Mesenchymal stem cell (in vitro differentiated cells and primary cell): ENCODE data around the gene SYNGR3.
A peak's percentile ranks its signal among the peaks of the same experiment; 100 is the strongest.

Experiments used
- DNase-seq: peaks from one replicate; pipeline ENCODE4 v3.0.0-alpha.2; 2013
- H2AFZ ChIP-seq: one replicate; pipeline ENCODE4 v1.6.1; 2013; ENCODE audit warnings: low read depth, mild to moderate bottlenecking, control low read depth, inconsistent platforms, low read length, moderate library complexity
- H2AK5ac ChIP-seq: 2 replicates; pipeline ENCODE4 v1.6.1; 2013; ENCODE audit warnings: low read length, moderate library complexity, mild to moderate bottlenecking, inconsistent platforms; ENCODE audit not compliant: severe bottlenecking
- H2BK120ac ChIP-seq: one replicate; pipeline ENCODE4 v1.6.1; 2013; ENCODE audit warnings: low read depth, mild to moderate bottlenecking, inconsistent platforms, low read length, moderate library complexity
- H2BK12ac ChIP-seq, 2 experiments: one replicate each; pipeline ENCODE4 v1.6.1; 2013; ENCODE audit warnings: inconsistent platforms in 2 of 2, low read length in 2 of 2, mild to moderate bottlenecking in 2 of 2, moderate library complexity in 2 of 2, control low read depth in 1 of 2
- H2BK15ac ChIP-seq: one replicate; pipeline ENCODE4 v1.6.1; 2013; ENCODE audit warnings: mild to moderate bottlenecking, low read depth, inconsistent platforms; ENCODE audit not compliant: poor library complexity, severe bottlenecking
- H2BK5ac ChIP-seq: 2 replicates; pipeline ENCODE4 v1.6.1; 2013; ENCODE audit warnings: low read depth, mild to moderate bottlenecking, low read length, control low read depth, inconsistent platforms; ENCODE audit not compliant: poor library complexity, severe bottlenecking
- H3K14ac ChIP-seq, 2 experiments: one replicate each; pipeline ENCODE4 v1.6.1; 2013; ENCODE audit warnings: inconsistent platforms in 2 of 2, low read length in 2 of 2, control low read depth in 1 of 2, mild to moderate bottlenecking in 1 of 2, moderate library complexity in 1 of 2
- H3K18ac ChIP-seq, 2 experiments: one replicate each; pipeline ENCODE4 v1.6.1; 2013; ENCODE audit warnings: inconsistent platforms in 2 of 2, low read length in 2 of 2, control low read depth in 1 of 2, low read depth in 1 of 2, mild to moderate bottlenecking in 1 of 2
- H3K23ac ChIP-seq, 2 experiments: one replicate each; pipeline ENCODE4 v1.6.1; 2013; ENCODE audit warnings: inconsistent platforms in 2 of 2, low read length in 2 of 2, mild to moderate bottlenecking in 2 of 2, moderate library complexity in 2 of 2, control low read depth in 1 of 2
- H3K27ac ChIP-seq: 2 replicates; pipeline ENCODE4 v1.5.1; 2013; ENCODE audit warnings: mild to moderate bottlenecking, moderate library complexity, low read length, control low read depth, inconsistent platforms; ENCODE audit not compliant: poor library complexity, severe bottlenecking
- H3K27me3 ChIP-seq, 2 experiments: 2 replicates each; pipeline versions ENCODE4 v1.6.1 to v1.7.0; 2013; ENCODE audit warnings: low read length in 2 of 2, mild to moderate bottlenecking in 2 of 2, moderate library complexity in 2 of 2, control low read depth in 1 of 2, inconsistent platforms in 1 of 2; ENCODE audit not compliant: control insufficient read depth in 1 of 2, insufficient read depth in 1 of 2
- H3K36me3 ChIP-seq, 2 experiments: 2 replicates each; pipeline versions ENCODE4 v1.6.1 to v1.7.0; 2013; ENCODE audit warnings: low read length in 2 of 2, control low read depth in 1 of 2, inconsistent platforms in 1 of 2, low read depth in 1 of 2, mild to moderate bottlenecking in 1 of 2; ENCODE audit not compliant: insufficient read depth in 2 of 2, control insufficient read depth in 1 of 2
- H3K4ac ChIP-seq, 2 experiments: one replicate each; pipeline ENCODE4 v1.6.1; 2013; ENCODE audit warnings: inconsistent platforms in 2 of 2, low read length in 2 of 2, mild to moderate bottlenecking in 2 of 2, moderate library complexity in 2 of 2, control low read depth in 1 of 2, low read depth in 1 of 2
- H3K4me1 ChIP-seq: 2 replicates; pipeline ENCODE4 v1.6.1; 2013; ENCODE audit warnings: low read depth, low read length, control low read depth; ENCODE audit not compliant: control insufficient read depth, insufficient read depth
- H3K4me2 ChIP-seq: 2 replicates; pipeline ENCODE4 v1.6.1; 2013; ENCODE audit warnings: low read length, mild to moderate bottlenecking, inconsistent platforms; ENCODE audit not compliant: poor library complexity, severe bottlenecking
- H3K4me3 ChIP-seq, 2 experiments: 2 replicates each; pipeline versions ENCODE4 v1.5.1 to v1.7.0; 2013; ENCODE audit warnings: low read length in 2 of 2, mild to moderate bottlenecking in 2 of 2, control low read depth in 1 of 2, low read depth in 1 of 2; ENCODE audit not compliant: insufficient read depth in 1 of 2
- H3K79me1 ChIP-seq: replicated peaks from 2 replicates; pipeline ENCODE4 v1.6.1; 2013; ENCODE audit warnings: mild to moderate bottlenecking, control low read depth, low read length, inconsistent platforms; ENCODE audit not compliant: poor library complexity, severe bottlenecking
- H3K9ac ChIP-seq: 2 replicates; pipeline ENCODE4 v1.7.0; 2013; ENCODE audit warnings: mild to moderate bottlenecking, low read length, moderate library complexity
- H3K9me3 ChIP-seq: 2 replicates; pipeline ENCODE4 v1.7.0; 2013; ENCODE audit warnings: mild to moderate bottlenecking, low read length; ENCODE audit not compliant: control insufficient read depth
- H4K8ac ChIP-seq: one replicate; pipeline ENCODE4 v1.6.1; 2013; ENCODE audit warnings: inconsistent platforms, mild to moderate bottlenecking, low read length, moderate library complexity
- H4K91ac ChIP-seq: one replicate; pipeline ENCODE4 v1.6.1; 2013; ENCODE audit warnings: mild to moderate bottlenecking, low read length, inconsistent platforms
- WGBS: methylation state at CpG from one replicate; pipeline ENCODE4 v1.1.7; 2013; ENCODE audit warnings: mixed read lengths; 5-methylcytosine and 5-hydroxymethylcytosine counted together

Gene SYNGR3

DNA sequence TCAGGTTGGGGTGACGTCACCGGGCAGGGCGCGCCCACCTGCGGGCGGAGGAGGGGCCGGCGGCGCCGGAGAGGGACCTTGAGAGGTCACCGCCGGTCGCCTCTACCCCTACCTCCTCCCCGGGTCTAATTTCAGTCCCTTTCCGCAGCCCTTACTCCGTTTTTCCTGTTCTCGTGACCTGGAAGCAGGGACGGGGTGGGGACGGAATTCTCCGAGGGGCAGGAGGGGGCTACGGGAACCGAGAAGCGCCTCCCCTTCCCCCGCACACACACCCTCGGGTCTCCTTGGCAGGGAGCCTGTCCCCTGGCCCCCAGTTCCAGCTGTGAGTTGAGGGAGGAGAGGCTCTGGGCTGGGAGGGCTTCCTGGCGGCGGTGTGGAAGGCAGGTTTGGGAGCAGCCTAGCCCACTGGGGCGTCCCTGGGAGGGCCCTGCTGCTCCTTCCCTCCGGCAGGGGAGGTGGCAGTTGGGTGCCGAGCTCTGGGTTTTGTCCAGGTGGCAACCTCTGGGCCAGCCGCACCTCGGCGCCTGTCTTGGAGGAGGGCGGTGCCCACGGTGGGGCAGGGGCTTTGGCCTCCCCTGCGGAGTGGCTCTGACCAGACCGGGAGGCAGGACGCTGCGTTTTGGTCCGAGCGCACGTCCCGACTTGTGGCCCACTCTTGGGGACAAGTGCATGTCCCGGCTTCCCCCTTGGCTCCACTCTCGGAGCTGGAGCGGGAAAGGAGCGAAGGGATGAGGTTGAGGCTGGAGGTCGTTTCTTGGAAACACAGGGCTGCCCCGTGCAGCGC is 773 bp downstream of the SYNGR3 start:
- Histone ChIP-seq H4K8ac (no peak overlapping the region), H2AK5ac (no peak overlapping the region), H3K36me3 (peaks cover 22 to 29% of the 10 kb centered on the region in 2 experiments), H2BK5ac (no peak overlapping the region), H3K14ac (no peak overlapping the region), H3K27me3 (peaks cover 27 to 34% of the 10 kb centered on the region in 2 experiments), H3K9ac (no peak overlapping the region), H3K9me3 (no peaks in the 10 kb centered on the region), H3K79me1 (peaks cover 14% of the 10 kb centered on the region), H3K4ac (no peak overlapping the region), H3K4me1 (peaks cover 41% of the 10 kb centered on the region), H2BK12ac (peak overlapping the region in 1 of 2 experiments; percentile 45), H2BK120ac (no peak overlapping the region), H2BK15ac (no peak overlapping the region), H3K23ac (peak overlapping the region in 1 of 2 experiments; percentile 56), H3K4me2 (peak overlapping the region; percentile 63), H3K4me3 (peak overlapping the region in 1 of 2 experiments; percentile 15), H3K27ac (no peak overlapping the region), H4K91ac (peak overlapping the region; percentile 22), H3K18ac (no peak overlapping the region), H2AFZ (no peak overlapping the region)
- no peak for DNase-seq
- WGBS, result 6% methylated on average over 26 of the region's 50 CpGs

- H3K9me3 ChIP-seq, result no peaks in the 10 kb centered on the region
- no peak overlapping the region for H2BK12ac ChIP-seq
- H2BK120ac ChIP-seq, result no peak overlapping the region
- H4K8ac ChIP-seq, result no peak overlapping the region
- no peak overlapping the region for H2BK15ac ChIP-seq
- H3K14ac ChIP-seq, result no peak overlapping the region
- peaks cover 27 to 34% of the 10 kb centered on the region in 2 experiments for H3K27me3 ChIP-seq
- WGBS, result 19% methylated on average over 18 of the region's 18 CpGs
- no peak overlapping the region for H3K23ac ChIP-seq
- H3K36me3 ChIP-seq, result peaks cover 20 to 23% of the 10 kb centered on the region in 2 experiments
- no peak overlapping the region for H3K9ac ChIP-seq
- peaks cover 8% of the 10 kb centered on the region for H3K79me1 ChIP-seq
- peak overlapping the region in 1 of 2 experiments; percentile 14 for H3K4me3 ChIP-seq
- no peak for DNase-seq
- H2AFZ ChIP-seq, result no peak overlapping the region
- no peak overlapping the region for H3K18ac ChIP-seq
- peak overlapping the region; percentile 22 for H4K91ac ChIP-seq
- H3K4me1 ChIP-seq, result peaks cover 39% of the 10 kb centered on the region
- no peak overlapping the region for H3K27ac ChIP-seq
- H2BK5ac ChIP-seq, result no peak overlapping the region
- no peak overlapping the region for H3K4me2 ChIP-seq
- H2AK5ac ChIP-seq, result no peak overlapping the region
- H3K4ac ChIP-seq, result no peak overlapping the region
Observed at GRCh38 chr16:1991135-1991551, 1.4 kb downstream of the SYNGR3 start.

GRCh38 chr16:1991588-1991947 is 1.8 kb downstream of the SYNGR3 start:
- Histone ChIP-seq H3K79me1 (peaks cover 5% of the 10 kb centered on the region), H3K18ac (peak overlapping the region; percentile 67 to 79), H3K4ac (no peak overlapping the region), H2BK120ac (no peak overlapping the region), H3K4me1 (peaks cover 40% of the 10 kb centered on the region), H4K8ac (peak overlapping the region; percentile 88), H3K27me3 (peaks cover 27 to 34% of the 10 kb centered on the region in 2 experiments), H3K23ac (no peak overlapping the region), H2AFZ (peak overlapping the region; percentile 56), H3K36me3 (peaks cover 20 to 23% of the 10 kb centered on the region in 2 experiments), H3K4me2 (peak overlapping the region; percentile 72), H3K9ac (peak overlapping the region; percentile 26), H2AK5ac (no peak overlapping the region), H3K4me3 (peak overlapping the region; percentile 39 to 71), H3K9me3 (no peaks in the 10 kb centered on the region), H4K91ac (peak overlapping the region; percentile 75), H3K27ac (no peak overlapping the region), H3K14ac (peak overlapping the region in 1 of 2 experiments; percentile 44), H2BK12ac (no peak overlapping the region), H2BK5ac (no peak overlapping the region), H2BK15ac (no peak overlapping the region)
- WGBS, result 30% methylated on average over 22 of the region's 22 CpGs
- DNase-seq, result no peak

- H3K4me2 ChIP-seq, result peak overlapping the region; percentile 72
- H2AK5ac ChIP-seq, result no peak overlapping the region
- H3K36me3 ChIP-seq, result peaks cover 20 to 23% of the 10 kb centered on the region in 2 experiments
- peak overlapping the region in 1 of 2 experiments; percentile 23 for H2BK12ac ChIP-seq
- peak overlapping the region; percentile 56 for H2AFZ ChIP-seq
- H3K9ac ChIP-seq, result peak overlapping the region; percentile 26
- H3K4ac ChIP-seq, result peak overlapping the region in 1 of 2 experiments; percentile 29
- H3K27me3 ChIP-seq, result peaks cover 27 to 34% of the 10 kb centered on the region in 2 experiments
- no peak overlapping the region for H2BK5ac ChIP-seq
- peak; percentile 87 for DNase-seq
- H2BK15ac ChIP-seq, result peak overlapping the region; percentile 73
- peak overlapping the region; percentile 39 to 71 for H3K4me3 ChIP-seq
- peak overlapping the region in 1 of 2 experiments; percentile 3 for H3K23ac ChIP-seq
- peak overlapping the region; percentile 88 for H4K8ac ChIP-seq
- H3K14ac ChIP-seq, result peak overlapping the region in 1 of 2 experiments; percentile 44
- H3K79me1 ChIP-seq, result peaks cover 1% of the 10 kb centered on the region
- H3K4me1 ChIP-seq, result peaks cover 41% of the 10 kb centered on the region
- H3K9me3 ChIP-seq, result no peaks in the 10 kb centered on the region
- WGBS, result 6% methylated on average over 75 of the region's 96 CpGs
- H4K91ac ChIP-seq, result peak overlapping the region; percentile 85
- no peak overlapping the region for H3K27ac ChIP-seq
- H3K18ac ChIP-seq, result peak overlapping the region; percentile 67 to 79
- no peak overlapping the region for H2BK120ac ChIP-seq
Observed at GRCh38 chr16:1991948-1992703, 2.4 kb downstream of the SYNGR3 start.
